Measurements from ENCODE around the gene ZMYND8.
"Not testable (repeated sequence)": the region's sequence is repeated elsewhere in the genome, so short reads cannot be mapped to it uniquely, and the experiment has no call there.

Gene ZMYND8

DNA sequence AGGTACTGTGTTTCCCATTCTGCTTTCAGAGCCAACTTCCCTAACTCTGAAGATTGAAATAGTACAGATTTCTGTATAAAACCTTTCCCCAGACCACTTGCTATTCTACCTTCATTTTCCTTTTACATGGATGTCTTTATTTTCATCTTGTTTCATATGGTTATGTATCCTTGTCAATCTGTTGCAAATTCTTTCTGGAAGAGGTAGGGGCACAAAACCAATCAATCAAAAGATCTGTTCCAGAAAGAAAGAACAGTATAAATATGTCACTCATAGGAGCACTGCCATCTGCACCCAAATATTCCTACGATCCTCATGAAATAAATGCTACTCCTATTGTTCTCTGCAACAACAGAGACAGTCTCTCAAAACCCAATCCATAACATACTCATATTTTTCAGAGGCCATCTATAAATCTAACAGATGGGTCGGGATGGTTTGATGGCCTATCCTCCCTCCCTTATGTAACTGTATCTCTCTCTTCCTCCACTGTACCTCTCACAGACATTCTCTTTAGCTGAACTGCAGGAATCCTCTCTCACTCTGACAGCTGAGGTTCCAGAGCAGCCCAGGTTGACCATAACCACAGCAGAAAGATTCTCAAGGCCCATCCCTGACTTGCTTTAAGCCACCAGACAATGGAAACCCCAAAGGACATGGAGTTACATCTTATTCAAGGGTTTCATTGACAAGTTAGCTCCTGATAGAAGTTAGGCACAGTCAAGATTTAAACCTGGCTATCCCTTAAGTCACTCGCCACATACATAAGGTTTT, 112.8 kb downstream of the ZMYND8 start:
- no peaks in the 10 kb centered on the region for H3K27me3 ChIP-seq (ENCODE audit: control insufficient read depth in 1 of 2, insufficient read depth in 1 of 2, low read length in 2 of 2)
- H4K8ac ChIP-seq (ENCODE audit: low read length), result no peak overlapping the region
- H3K79me1 ChIP-seq (replicated peaks; ENCODE audit: low read length, poor library complexity, severe bottlenecking), result peaks cover 41% of the 10 kb centered on the region
- H3K14ac ChIP-seq (ENCODE audit: low read length in 2 of 2), result no peak overlapping the region
- no peak overlapping the region for H2AFZ ChIP-seq (ENCODE audit: low read depth, low read length)
- no peak overlapping the region for H2BK15ac ChIP-seq (ENCODE audit: low read depth, poor library complexity, severe bottlenecking)
- H3K23ac ChIP-seq (ENCODE audit: low read length in 2 of 2), result peak overlapping the region in 1 of 2 experiments; percentile 46
- WGBS, result 96% methylated on average over 2 of the region's 3 CpGs
- H3K4me2 ChIP-seq (ENCODE audit: low read length, poor library complexity, severe bottlenecking), result no peak overlapping the region
- H2AK5ac ChIP-seq (ENCODE audit: low read length, severe bottlenecking), result no peak overlapping the region
- no peak overlapping the region for H3K4ac ChIP-seq (ENCODE audit: low read depth in 1 of 2, low read length in 2 of 2)
- H3K4me3 ChIP-seq (ENCODE audit: insufficient read depth in 1 of 2, low read depth in 1 of 2, low read length in 2 of 2), result no peak overlapping the region
- H2BK12ac ChIP-seq (ENCODE audit: low read length in 2 of 2), result no peak overlapping the region
- DNase-seq, result no peak
- no peak overlapping the region for H2BK5ac ChIP-seq (ENCODE audit: low read depth, low read length, poor library complexity, severe bottlenecking)
- no peaks in the 10 kb centered on the region for H3K9me3 ChIP-seq (ENCODE audit: control insufficient read depth, low read length)
- no peak overlapping the region for H2BK120ac ChIP-seq (ENCODE audit: low read depth, low read length)
- H3K4me1 ChIP-seq (ENCODE audit: control insufficient read depth, insufficient read depth, low read depth, low read length), result peaks cover 4% of the 10 kb centered on the region
- no peak overlapping the region for H3K9ac ChIP-seq (ENCODE audit: low read length)
- no peak overlapping the region for H3K18ac ChIP-seq (ENCODE audit: low read depth in 1 of 2, low read length in 2 of 2)
- peaks cover 35 to 67% of the 10 kb centered on the region in 2 experiments for H3K36me3 ChIP-seq (ENCODE audit: control insufficient read depth in 1 of 2, insufficient read depth in 2 of 2, low read depth in 1 of 2, low read length in 2 of 2)
- no peak overlapping the region for H3K27ac ChIP-seq (ENCODE audit: low read length, poor library complexity, severe bottlenecking)
- H4K91ac ChIP-seq (ENCODE audit: low read length), result no peak overlapping the region

GRCh38 chr20:47243003-47243402, 113.5 kb downstream of the ZMYND8 start:
- no peak overlapping the region for H3K14ac ChIP-seq (ENCODE audit: low read length in 2 of 2)
- no peak overlapping the region for H4K8ac ChIP-seq (ENCODE audit: low read length)
- H2BK12ac ChIP-seq (ENCODE audit: low read length in 2 of 2), result no peak overlapping the region
- no peak overlapping the region for H3K23ac ChIP-seq (ENCODE audit: low read length in 2 of 2)
- H3K9ac ChIP-seq (ENCODE audit: low read length), result no peak overlapping the region
- no peak overlapping the region for H3K4me3 ChIP-seq (ENCODE audit: insufficient read depth in 1 of 2, low read depth in 1 of 2, low read length in 2 of 2)
- no peak overlapping the region for H2BK120ac ChIP-seq (ENCODE audit: low read depth, low read length)
- no peak overlapping the region for H2AFZ ChIP-seq (ENCODE audit: low read depth, low read length)
- H2AK5ac ChIP-seq (ENCODE audit: low read length, severe bottlenecking), result no peak overlapping the region
- WGBS, result 99% methylated on average over 4 of the region's 4 CpGs
- no peaks in the 10 kb centered on the region for H3K9me3 ChIP-seq (ENCODE audit: control insufficient read depth, low read length)
- H2BK5ac ChIP-seq (ENCODE audit: low read depth, low read length, poor library complexity, severe bottlenecking), result no peak overlapping the region
- no peak overlapping the region for H4K91ac ChIP-seq (ENCODE audit: low read length)
- H3K79me1 ChIP-seq (replicated peaks; ENCODE audit: low read length, poor library complexity, severe bottlenecking), result peaks cover 35% of the 10 kb centered on the region
- peaks cover 31 to 67% of the 10 kb centered on the region in 2 experiments for H3K36me3 ChIP-seq (ENCODE audit: control insufficient read depth in 1 of 2, insufficient read depth in 2 of 2, low read depth in 1 of 2, low read length in 2 of 2)
- no peak overlapping the region for H3K18ac ChIP-seq (ENCODE audit: low read depth in 1 of 2, low read length in 2 of 2)
- H2BK15ac ChIP-seq (ENCODE audit: low read depth, poor library complexity, severe bottlenecking), result no peak overlapping the region
- H3K4me2 ChIP-seq (ENCODE audit: low read length, poor library complexity, severe bottlenecking), result no peak overlapping the region
- H3K27me3 ChIP-seq (ENCODE audit: control insufficient read depth in 1 of 2, insufficient read depth in 1 of 2, low read length in 2 of 2), result no peaks in the 10 kb centered on the region
- H3K27ac ChIP-seq (ENCODE audit: low read length, poor library complexity, severe bottlenecking), result no peak overlapping the region
- H3K4ac ChIP-seq (ENCODE audit: low read depth in 1 of 2, low read length in 2 of 2), result no peak overlapping the region
- H3K4me1 ChIP-seq (ENCODE audit: control insufficient read depth, insufficient read depth, low read depth, low read length), result peaks cover 4% of the 10 kb centered on the region
- no peak for DNase-seq

DNA sequence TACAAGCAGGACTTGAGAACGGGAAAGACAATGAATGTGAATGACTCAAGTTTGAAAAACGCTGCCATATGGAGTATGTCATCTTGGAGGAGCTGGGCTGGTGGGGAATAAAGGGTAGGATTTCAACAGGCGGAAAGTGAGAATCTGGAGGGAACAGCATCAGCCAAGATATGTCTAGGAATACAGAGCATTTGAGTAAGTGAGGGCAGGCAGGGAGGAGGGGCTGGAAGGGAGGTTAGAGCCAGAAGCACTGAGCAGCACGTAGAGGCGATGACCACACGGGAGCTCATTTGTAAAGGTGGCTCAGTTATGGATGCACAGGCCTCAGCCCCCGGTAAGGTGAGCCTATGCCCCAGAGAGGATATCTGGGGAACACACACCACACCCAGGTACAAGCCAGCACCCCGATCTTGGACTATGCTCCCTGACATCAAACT, 115.1 kb downstream of the ZMYND8 start:
- no peak overlapping the region for H3K27ac ChIP-seq (ENCODE audit: low read length, poor library complexity, severe bottlenecking)
- no peaks in the 10 kb centered on the region for H3K9me3 ChIP-seq (ENCODE audit: control insufficient read depth, low read length)
- H3K18ac ChIP-seq (ENCODE audit: low read depth in 1 of 2, low read length in 2 of 2), result no peak overlapping the region
- H4K8ac ChIP-seq (ENCODE audit: low read length), result no peak overlapping the region
- H3K9ac ChIP-seq (ENCODE audit: low read length), result peak overlapping the region; percentile 5
- H3K4me3 ChIP-seq (ENCODE audit: insufficient read depth in 1 of 2, low read depth in 1 of 2, low read length in 2 of 2), result no peak overlapping the region
- peak; percentile 58 for DNase-seq
- no peak overlapping the region for H3K4ac ChIP-seq (ENCODE audit: low read depth in 1 of 2, low read length in 2 of 2)
- no peak overlapping the region for H3K14ac ChIP-seq (ENCODE audit: low read length in 2 of 2)
- H2AK5ac ChIP-seq (ENCODE audit: low read length, severe bottlenecking), result no peak overlapping the region
- peaks cover 4% of the 10 kb centered on the region for H3K4me1 ChIP-seq (ENCODE audit: control insufficient read depth, insufficient read depth, low read depth, low read length)
- no peak overlapping the region for H4K91ac ChIP-seq (ENCODE audit: low read length)
- WGBS, result 83% methylated on average over 7 of the region's 8 CpGs
- H2BK15ac ChIP-seq (ENCODE audit: low read depth, poor library complexity, severe bottlenecking), result no peak overlapping the region
- peaks cover 31 to 64% of the 10 kb centered on the region in 2 experiments for H3K36me3 ChIP-seq (ENCODE audit: control insufficient read depth in 1 of 2, insufficient read depth in 2 of 2, low read depth in 1 of 2, low read length in 2 of 2)
- H3K27me3 ChIP-seq (ENCODE audit: control insufficient read depth in 1 of 2, insufficient read depth in 1 of 2, low read length in 2 of 2), result no peaks in the 10 kb centered on the region
- peaks cover 40% of the 10 kb centered on the region for H3K79me1 ChIP-seq (replicated peaks; ENCODE audit: low read length, poor library complexity, severe bottlenecking)
- no peak overlapping the region for H3K23ac ChIP-seq (ENCODE audit: low read length in 2 of 2)
- no peak overlapping the region for H2BK12ac ChIP-seq (ENCODE audit: low read length in 2 of 2)
- no peak overlapping the region for H2BK5ac ChIP-seq (ENCODE audit: low read depth, low read length, poor library complexity, severe bottlenecking)
- H2AFZ ChIP-seq (ENCODE audit: low read depth, low read length), result no peak overlapping the region
- H3K4me2 ChIP-seq (ENCODE audit: low read length, poor library complexity, severe bottlenecking), result no peak overlapping the region
- H2BK120ac ChIP-seq (ENCODE audit: low read depth, low read length), result no peak overlapping the region

GRCh38 chr20:47240096-47240495, 116.4 kb downstream of the ZMYND8 start:
- H3K27me3 ChIP-seq (ENCODE audit: control insufficient read depth in 1 of 2, insufficient read depth in 1 of 2, low read length in 2 of 2); H2BK5ac ChIP-seq (ENCODE audit: low read depth, low read length, poor library complexity, severe bottlenecking); H3K23ac ChIP-seq (ENCODE audit: low read length in 2 of 2); H3K14ac ChIP-seq (ENCODE audit: low read length in 2 of 2); H2AK5ac ChIP-seq (ENCODE audit: low read length, severe bottlenecking); H3K4me1 ChIP-seq (ENCODE audit: control insufficient read depth, insufficient read depth, low read depth, low read length); H3K4me3 ChIP-seq (ENCODE audit: insufficient read depth in 1 of 2, low read depth in 1 of 2, low read length in 2 of 2); H4K91ac ChIP-seq (ENCODE audit: low read length); H3K9me3 ChIP-seq (ENCODE audit: control insufficient read depth, low read length); H3K4ac ChIP-seq (ENCODE audit: low read depth in 1 of 2, low read length in 2 of 2); H3K27ac ChIP-seq (ENCODE audit: low read length, poor library complexity, severe bottlenecking); H2AFZ ChIP-seq (ENCODE audit: low read depth, low read length); H3K18ac ChIP-seq (ENCODE audit: low read depth in 1 of 2, low read length in 2 of 2); H2BK120ac ChIP-seq (ENCODE audit: low read depth, low read length); H3K4me2 ChIP-seq (ENCODE audit: low read length, poor library complexity, severe bottlenecking); H3K9ac ChIP-seq (ENCODE audit: low read length); DNase-seq; H4K8ac ChIP-seq (ENCODE audit: low read length); H2BK12ac ChIP-seq (ENCODE audit: low read length in 2 of 2); H2BK15ac ChIP-seq (ENCODE audit: low read depth, poor library complexity, severe bottlenecking): not testable (repeated sequence)
- Histone ChIP-seq H3K36me3 (ENCODE audit: control insufficient read depth in 1 of 2, insufficient read depth in 2 of 2, low read depth in 1 of 2, low read length in 2 of 2) (peaks cover 35 to 64% of the 10 kb centered on the region in 2 experiments), H3K79me1 (replicated peaks; ENCODE audit: low read length, poor library complexity, severe bottlenecking) (peaks cover 42% of the 10 kb centered on the region)
- WGBS, result 97% methylated on average over 17 of the region's 20 CpGs

All from mesenchymal stem cell (in vitro differentiated cells and primary cell).